HG02885 (cell line): ENCODE data around the gene TDRKH.

Experiments used
- ATAC-seq: cut with Tn5 transposase; IDR thresholded peaks from one replicate; pipeline ENCODE4 v1.9.1; 2021; ENCODE audit warnings: mild to moderate bottlenecking; ENCODE audit not compliant: unreplicated experiment, poor library complexity

TDRKH gene

GRCh38 chr1:151825751-151826660, 35.7 kb upstream of the TDRKH start:
- no peak for ATAC-seq

GRCh38 chr1:151825204-151825603, 34.9 kb upstream of the TDRKH start:
- ATAC-seq: no peak

GRCh38 chr1:151823175-151823574, 32.9 kb upstream of the TDRKH start:
- ATAC-seq: no peak

GRCh38 chr1:151822404-151822803, 32.1 kb upstream of the TDRKH start:
- no peak for ATAC-seq

GRCh38 chr1:151820940-151821339, 30.6 kb upstream of the TDRKH start:
- no peak for ATAC-seq

- ATAC-seq: no peak
These were observed 29.8 kb upstream of the TDRKH start for GRCh38 chr1:151819976-151820623.

- ATAC-seq: no peak
These were observed 29.0 kb upstream of the TDRKH start for GRCh38 chr1:151819227-151819835.

- no peak for ATAC-seq
These were observed 27.0 kb upstream of the TDRKH start for GRCh38 chr1:151817353-151817730.

GRCh38 chr1:151816548-151817352, 26.4 kb upstream of the TDRKH start:
- no peak for ATAC-seq

GRCh38 chr1:151815716-151816327, 25.5 kb upstream of the TDRKH start:
- no peak for ATAC-seq

- ATAC-seq: no peak
These were observed 24.8 kb upstream of the TDRKH start for GRCh38 chr1:151814971-151815545.

- no peak for ATAC-seq
These were observed 24.1 kb upstream of the TDRKH start for GRCh38 chr1:151814426-151814825.

GRCh38 chr1:151813271-151813977, 23.1 kb upstream of the TDRKH start:
- no peak for ATAC-seq

- ATAC-seq: no peak
These were observed 20.9 kb upstream of the TDRKH start for GRCh38 chr1:151811181-151811580.

- no peak for ATAC-seq
These were observed 19.8 kb upstream of the TDRKH start for GRCh38 chr1:151809985-151810556.

GRCh38 chr1:151809290-151809984, 19.1 kb upstream of the TDRKH start:
- no peak for ATAC-seq

GRCh38 chr1:151807766-151808165, 17.5 kb upstream of the TDRKH start:
- ATAC-seq: no peak

GRCh38 chr1:151807131-151807530, 16.8 kb upstream of the TDRKH start:
- no peak for ATAC-seq
